Vagina (tissue), 2 donors: ENCODE data around the gene NPAS3.

Source experiments
- CTCF ChIP-seq, 3 experiments: fragments of 450-650 bp in 2 of 3; fragments of 200-600 bp in 1 of 3; sonication (generic) in 1 of 3; IDR thresholded peaks; one replicate each; pipeline ENCODE4 v1.5.1; 2017 to 2019; ENCODE audit warnings: antibody characterized with exemption in 3 of 3, mild to moderate bottlenecking in 2 of 3, moderate library complexity in 2 of 3
- POLR2AphosphoS5 ChIP-seq, 2 donors: sonication (generic); formaldehyde crosslinking; IDR thresholded peaks; one replicate each; pipeline ENCODE4 v1.9.0; 2017; ENCODE audit warnings: antibody characterized with exemption in 2 of 2, mild to moderate bottlenecking in 2 of 2, low read depth in 1 of 2; ENCODE audit not compliant: insufficient read depth in 1 of 2

- TF ChIP-seq CTCF (IDR thresholded peaks at IDR 0.05) (no peak), POLR2AphosphoS5 (IDR thresholded peaks at IDR 0.05; ENCODE audit: insufficient read depth in 1 of 2, low read depth in 1 of 2) (no peak)
These were observed 757.5 kb downstream of the NPAS3 start for GRCh38 chr14:33696165-33696564.
